ENCODE measurements around the gene ZBED4. TPM values are rescaled to one million over a fixed set of nuclear protein-coding genes. Genes with fewer than 3 reads are reported as not detected.

The ZBED4 gene
- total and polyA plus RNA-seq, 8 donors = 12.8 to 19.8 (median 15.1) TPM

DNA sequence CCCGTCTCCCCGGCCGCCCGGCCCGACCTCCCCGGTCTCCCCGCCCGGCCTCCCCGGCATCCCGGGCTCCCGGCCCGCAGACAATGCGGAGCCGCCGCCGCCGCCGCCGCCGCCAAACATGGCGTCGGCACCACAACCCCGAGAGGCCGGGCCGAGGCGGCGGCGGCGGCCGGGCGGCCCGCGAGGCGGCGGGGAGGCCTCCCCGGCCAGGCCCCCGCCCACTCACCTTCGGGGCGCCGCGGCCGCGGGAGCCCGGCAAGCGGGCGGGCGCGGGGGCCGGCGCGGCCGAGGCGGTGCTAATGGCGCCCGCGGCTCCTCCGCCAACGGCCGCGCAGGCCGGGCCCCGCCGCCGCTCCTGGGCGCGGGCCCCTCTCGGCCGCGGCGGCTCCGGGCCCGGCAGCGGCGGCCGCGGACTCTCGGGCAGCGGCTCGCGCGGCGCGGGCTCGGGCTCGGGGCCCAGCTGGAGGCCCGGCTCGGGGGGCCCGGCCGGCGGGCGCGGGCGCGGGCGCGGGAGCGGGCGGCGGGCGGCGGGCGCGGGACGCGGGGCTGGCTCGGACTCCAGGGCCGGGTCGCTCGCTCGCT, 26.3 kb upstream of the ZBED4 start:
- H3K9me3 ChIP-seq = no peaks in the 10 kb centered on the region
- H3K4me3 ChIP-seq = peak overlapping the region; percentile 55 to 86
- peaks cover 18 to 33% of the 10 kb centered on the region in 2 donors for H3K4me1 ChIP-seq
- no peaks in the 10 kb centered on the region for H3K27me3 ChIP-seq
- intact Hi-C loops (cut with DNase I) = no loop called here
- H3K27ac ChIP-seq = peak overlapping the region; percentile 74 to 81
- DNase-seq (no peak), ATAC-seq (peak; percentile 3)
- H3K36me3 ChIP-seq = peaks cover 0 to 24% of the 10 kb centered on the region in 2 donors
- TF ChIP-seq, protein P1, sequence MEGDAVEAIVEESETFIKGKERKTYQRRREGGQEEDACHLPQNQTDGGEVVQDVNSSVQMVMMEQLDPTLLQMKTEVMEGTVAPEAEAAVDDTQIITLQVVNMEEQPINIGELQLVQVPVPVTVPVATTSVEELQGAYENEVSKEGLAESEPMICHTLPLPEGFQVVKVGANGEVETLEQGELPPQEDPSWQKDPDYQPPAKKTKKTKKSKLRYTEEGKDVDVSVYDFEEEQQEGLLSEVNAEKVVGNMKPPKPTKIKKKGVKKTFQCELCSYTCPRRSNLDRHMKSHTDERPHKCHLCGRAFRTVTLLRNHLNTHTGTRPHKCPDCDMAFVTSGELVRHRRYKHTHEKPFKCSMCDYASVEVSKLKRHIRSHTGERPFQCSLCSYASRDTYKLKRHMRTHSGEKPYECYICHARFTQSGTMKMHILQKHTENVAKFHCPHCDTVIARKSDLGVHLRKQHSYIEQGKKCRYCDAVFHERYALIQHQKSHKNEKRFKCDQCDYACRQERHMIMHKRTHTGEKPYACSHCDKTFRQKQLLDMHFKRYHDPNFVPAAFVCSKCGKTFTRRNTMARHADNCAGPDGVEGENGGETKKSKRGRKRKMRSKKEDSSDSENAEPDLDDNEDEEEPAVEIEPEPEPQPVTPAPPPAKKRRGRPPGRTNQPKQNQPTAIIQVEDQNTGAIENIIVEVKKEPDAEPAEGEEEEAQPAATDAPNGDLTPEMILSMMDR (IDR thresholded peaks at IDR 0.05) = no peak

DNA sequence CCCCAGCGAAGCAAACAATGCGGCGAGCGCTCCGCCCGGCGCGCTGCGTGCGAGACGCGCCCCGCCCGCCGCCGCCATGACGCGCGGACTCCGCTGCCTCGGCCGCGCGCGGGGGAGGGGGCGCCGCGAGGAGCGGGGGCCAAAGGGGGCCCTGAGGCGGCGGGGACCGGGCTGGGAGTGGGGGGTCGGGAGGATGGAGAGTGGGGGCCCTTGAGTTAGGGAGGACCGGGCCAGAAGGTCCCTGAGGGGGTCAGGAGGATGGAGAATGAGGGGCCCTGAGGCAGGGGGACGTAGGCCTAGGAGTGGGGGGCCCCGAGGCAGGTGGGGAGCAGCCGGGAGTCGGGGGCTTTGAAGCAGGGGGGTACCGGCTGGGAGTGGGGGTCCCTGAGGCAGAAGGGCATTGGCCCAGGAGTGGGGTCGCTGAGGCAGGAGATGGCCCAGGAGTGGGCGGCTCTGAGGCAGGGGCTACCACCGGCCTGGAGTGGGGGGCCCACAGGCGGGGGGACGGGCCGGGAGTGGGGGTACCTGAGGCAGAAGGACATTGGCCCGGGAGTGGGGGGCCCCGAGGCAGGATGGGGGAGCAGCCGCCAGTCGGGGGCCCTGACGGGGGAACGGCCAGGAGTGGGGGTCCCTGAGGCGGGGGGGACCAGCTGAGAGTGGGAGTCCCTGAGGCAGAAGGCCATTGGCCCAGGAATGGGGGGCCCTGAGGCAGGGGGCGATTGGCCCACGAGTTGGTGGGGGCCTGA, 25.6 kb upstream of the ZBED4 start, which contains the start of gene BRD1:
BRD1 (minus strand) TSS at position 21 of the 746 bp plus-strand sequence. CDS start 3,556 bp downstream, outside the sequence.
- TF ChIP-seq, protein P1 (IDR thresholded peaks at IDR 0.05) = no peak
- Histone ChIP-seq H3K4me3 (peak within 1 kb of the TSS; percentile 55 to 86), H3K27me3 (no peaks in the 10 kb centered on the region), H3K9me3 (no peaks in the 10 kb centered on the region), H3K4me1 (peaks cover 18 to 30% of the 10 kb centered on the region in 2 donors), H3K36me3 (peaks cover 0 to 17% of the 10 kb centered on the region in 2 donors), H3K27ac (peak within 1 kb of the TSS; percentile 74 to 81)
- peak in 3 of 4 donors; percentile 50 to 95 (median 76) for DNase-seq
- intact Hi-C loops (cut with DNase I) = no loop called here
- peak; percentile 78 for ATAC-seq

DNA sequence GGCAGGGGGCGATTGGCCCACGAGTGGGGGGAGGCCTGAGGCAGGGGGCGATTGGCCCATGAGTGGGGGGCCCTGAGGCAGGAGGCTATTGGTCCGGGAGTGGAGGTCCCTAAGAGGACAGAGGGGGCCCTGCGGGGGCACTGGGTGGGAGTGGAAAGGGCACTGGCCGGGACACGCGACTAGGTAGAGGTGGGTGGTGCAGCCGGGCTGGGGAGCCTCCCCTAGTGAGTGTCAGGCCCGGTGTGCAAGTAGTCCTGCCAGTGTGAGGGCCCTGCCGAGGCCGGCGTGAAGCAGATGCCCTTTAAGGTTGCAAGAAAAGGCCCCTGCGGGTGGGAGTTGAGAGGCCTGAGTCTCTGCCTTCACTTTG, 25.1 kb upstream of the ZBED4 start:
- H3K9me3 ChIP-seq = no peaks in the 10 kb centered on the region
- H3K36me3 ChIP-seq = peaks cover 0 to 11% of the 10 kb centered on the region in 2 donors
- H3K4me3 ChIP-seq = no peak overlapping the region
- H3K27ac ChIP-seq = no peak overlapping the region
- ATAC-seq (no peak), DNase-seq (peak in 1 of 4 donors; percentile 76)
- intact Hi-C loops (cut with DNase I) = no loop called here
- H3K4me1 ChIP-seq = peaks cover 18 to 30% of the 10 kb centered on the region in 2 donors
- TF ChIP-seq, protein P1 (IDR thresholded peaks at IDR 0.05) = no peak
- no peaks in the 10 kb centered on the region for H3K27me3 ChIP-seq

DNA sequence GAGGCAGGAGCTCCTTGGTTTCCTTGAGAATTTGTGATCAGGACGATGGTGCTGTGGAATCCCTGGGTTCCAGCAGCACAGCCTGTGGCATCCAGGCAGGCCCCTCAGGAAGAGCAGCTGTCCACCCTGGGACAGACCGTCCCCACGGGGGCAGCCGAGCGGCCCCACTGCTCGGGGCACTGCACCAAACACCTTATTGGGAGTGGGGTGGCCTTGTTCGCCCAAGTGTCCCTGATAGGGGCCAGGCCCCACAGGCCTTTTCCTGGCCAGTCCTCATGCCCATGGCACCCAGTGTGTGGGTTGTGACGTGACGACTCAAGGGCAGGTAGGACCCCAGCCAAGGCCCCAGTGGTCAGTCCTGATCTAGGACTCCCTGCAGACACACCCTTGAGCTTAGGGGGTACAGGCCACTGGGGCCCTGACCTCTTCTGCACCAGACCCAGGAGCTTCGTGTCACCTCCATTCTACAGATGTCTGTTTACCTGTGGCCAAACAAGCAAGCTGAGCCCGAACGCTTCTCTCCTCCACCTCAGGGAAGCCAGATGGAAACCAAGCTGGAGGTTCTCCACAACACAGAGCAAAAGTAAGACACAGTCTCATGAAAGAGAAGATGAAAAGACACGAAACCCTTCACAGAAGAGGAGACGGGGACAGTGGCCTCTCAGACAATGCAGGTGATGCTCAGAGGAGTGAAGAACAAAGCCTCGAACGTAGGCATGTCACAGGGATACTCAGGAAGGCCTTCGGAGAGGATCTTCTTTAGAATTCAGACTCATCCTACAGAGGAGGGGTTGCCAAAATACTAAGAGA, 24.4 kb upstream of the ZBED4 start:
- ATAC-seq (no peak), DNase-seq (peak in 1 of 4 donors; percentile 41)
- H3K4me3 ChIP-seq = no peak overlapping the region
- H3K27ac ChIP-seq = no peak overlapping the region
- no peaks in the 10 kb centered on the region for H3K9me3 ChIP-seq
- TF ChIP-seq, protein P1 (IDR thresholded peaks at IDR 0.05) = no peak
- H3K4me1 ChIP-seq = peaks cover 18 to 36% of the 10 kb centered on the region in 2 donors
- intact Hi-C loops (cut with DNase I) = no loop called here
- peaks cover 0 to 5% of the 10 kb centered on the region in 2 donors for H3K36me3 ChIP-seq
- no peaks in the 10 kb centered on the region for H3K27me3 ChIP-seq
